Fibroblast of the aortic adventitia (primary cell): ENCODE results near the gene CXXC4. TPM values are rescaled to one million over a fixed set of nuclear protein-coding genes. Genes with fewer than 3 reads are reported as not detected.

ENCODE experiments used
- DNase-seq: peaks from one replicate; pipeline ENCODE4 v3.0.0-alpha.2; 2010; ENCODE audit warnings: low read depth
- H3K4me3 ChIP-seq: 2 replicates; pipeline ENCODE4 v1.5.1; 2011; ENCODE audit warnings: low read depth, mild to moderate bottlenecking, control low read depth, low read length, moderate library complexity
- CTCF ChIP-seq: IDR thresholded peaks from 2 replicates; pipeline ENCODE4 v1.5.1; 2011; ENCODE audit warnings: mild to moderate bottlenecking, low read length, control low read depth, inconsistent platforms; ENCODE audit not compliant: insufficient read depth
- total RNA-seq: library from RNA; depleted of rRNA; stranded (reverse); fragments of >200 nt; gene quantifications from 2 replicates; pipeline ENCODE4 v1.2.3, GENCODE V29; 2012; ENCODE audit warnings: low replicate concordance

Gene CXXC4
- total RNA-seq, 1 donor, result under 0.01 TPM

GRCh38 chr4:104472766-104473165, 21.9 kb downstream of the CXXC4 start:
- H3K4me3 ChIP-seq, result no peak overlapping the region
- no peak for DNase-seq
- TF ChIP-seq CTCF, result no peak

- DNase-seq, result no peak
- H3K4me3 ChIP-seq, result no peak overlapping the region
- TF ChIP-seq CTCF, result no peak
Measured at GRCh38 chr4:104470770-104471169, 23.9 kb downstream of the CXXC4 start.

GRCh38 chr4:104469794-104470193, 24.9 kb downstream of the CXXC4 start:
- DNase-seq, result no peak
- TF ChIP-seq CTCF, result no peak

GRCh38 chr4:104465619-104466018, 29.1 kb downstream of the CXXC4 start:
- H3K4me3 ChIP-seq, result no peak overlapping the region
- DNase-seq, result no peak

More at GRCh38 chr4:104469794-104470193, 24.9 kb downstream of the CXXC4 start:
- no peak overlapping the region for H3K4me3 ChIP-seq

GRCh38 chr4:104465201-104465600, 29.5 kb downstream of the CXXC4 start:
- no peak for TF ChIP-seq CTCF
- no peak overlapping the region for H3K4me3 ChIP-seq
- DNase-seq, result no peak

More at GRCh38 chr4:104465619-104466018, 29.1 kb downstream of the CXXC4 start:
- no peak for TF ChIP-seq CTCF

GRCh38 chr4:104462641-104463040, 32.1 kb downstream of the CXXC4 start:
- H3K4me3 ChIP-seq, result no peak overlapping the region
- DNase-seq, result no peak
- no peak for TF ChIP-seq CTCF

GRCh38 chr4:104457308-104457981, 37.2 kb downstream of the CXXC4 start:
- no peak for DNase-seq
- no peak for TF ChIP-seq CTCF

More at GRCh38 chr4:104457308-104457981, 37.2 kb downstream of the CXXC4 start:
- H3K4me3 ChIP-seq, result no peak overlapping the region
